ENCODE results near the gene CHERP. TPM values are rescaled to one million over a fixed set of nuclear protein-coding genes. Genes with fewer than 3 reads are reported as not detected.

Gene CHERP
- total RNA-seq, 1 experiment from 2014 or later, result 13.4 TPM

- H3K4me2 ChIP-seq (ENCODE audit: low read length), result no peak overlapping the region
- H3F3A ChIP-seq (ENCODE audit: low read length, unreplicated experiment), result peaks cover 4% of the 10 kb centered on the region
- H3K9me3 ChIP-seq (ENCODE audit: low read length), result no peaks in the 10 kb centered on the region
- ATAC-seq (no peak), DNase-seq (no peak)
- no peak overlapping the region for H2AFZ ChIP-seq (ENCODE audit: low read length)
- H3K9ac ChIP-seq (ENCODE audit: low read length), result no peak overlapping the region
- H3K36me3 ChIP-seq (ENCODE audit: low read depth, low read length), result peaks cover 66% of the 10 kb centered on the region
- TF ChIP-seq EZH2 (IDR thresholded peaks at IDR 0.05; ENCODE audit: low read length, unreplicated experiment), result no peak
- no peak for TF ChIP-seq CTCF (conservative IDR thresholded peaks at IDR 0.05; ENCODE audit: low read depth, low read length)
- TF ChIP-seq EZH2phosphoT487 (IDR thresholded peaks at IDR 0.05; ENCODE audit: borderline replicate concordance, low read length), result no peak
- H3K27ac ChIP-seq (ENCODE audit: low read length), result no peak overlapping the region
- no peak overlapping the region for H3K4me3 ChIP-seq (ENCODE audit: low read length)
- H3K27me3 ChIP-seq (ENCODE audit: low read length), result no peaks in the 10 kb centered on the region
- BruUV-seq (replicated peaks), result no TSS peak
- H4K20me1 ChIP-seq (ENCODE audit: low read length), result peaks cover 8% of the 10 kb centered on the region; the same call in 1 of the 2 replicates
- no peaks in the 10 kb centered on the region for H3K9me2 ChIP-seq (replicated peaks; ENCODE audit: low read length)
- H3K79me2 ChIP-seq (ENCODE audit: low read length), result no peaks in the 10 kb centered on the region
- POLR2A ChIA-PET (ENCODE audit: unreplicated experiment), result no interaction called here
- no peaks in the 10 kb centered on the region for H3K4me1 ChIP-seq (ENCODE audit: insufficient read depth, low read length)
- intact Hi-C loops (cut with micrococcal nuclease), result no loop called here
- CTCF ChIA-PET, result no interaction called here
Observed at GRCh38 chr19:16520986-16521624, 21.1 kb downstream of the CHERP start.

- H3K4me2 ChIP-seq (ENCODE audit: low read length), result no peak overlapping the region
- TF ChIP-seq EZH2phosphoT487 (IDR thresholded peaks at IDR 0.05; ENCODE audit: borderline replicate concordance, low read length) (no peak), EZH2 (IDR thresholded peaks at IDR 0.05; ENCODE audit: low read length, unreplicated experiment) (no peak), CTCF (conservative IDR thresholded peaks at IDR 0.05; ENCODE audit: low read depth, low read length) (no peak)
- H3K4me3 ChIP-seq (ENCODE audit: low read length), result no peak overlapping the region
- ChIA-PET POLR2A (ENCODE audit: unreplicated experiment) (no interaction called here), CTCF (no interaction called here)
- no TSS peak for BruUV-seq (replicated peaks)
- peaks cover 4% of the 10 kb centered on the region for H3F3A ChIP-seq (ENCODE audit: low read length, unreplicated experiment)
- H3K9me2 ChIP-seq (replicated peaks; ENCODE audit: low read length), result no peaks in the 10 kb centered on the region
- no peaks in the 10 kb centered on the region for H3K9me3 ChIP-seq (ENCODE audit: low read length)
- H2AFZ ChIP-seq (ENCODE audit: low read length), result no peak overlapping the region
- H3K4me1 ChIP-seq (ENCODE audit: insufficient read depth, low read length), result no peaks in the 10 kb centered on the region
- ATAC-seq (no peak), DNase-seq (no peak)
- H3K36me3 ChIP-seq (ENCODE audit: low read depth, low read length), result peaks cover 63% of the 10 kb centered on the region
- H4K20me1 ChIP-seq (ENCODE audit: low read length), result peaks cover 8% of the 10 kb centered on the region; the same call in 1 of the 2 replicates
- no peak overlapping the region for H3K27ac ChIP-seq (ENCODE audit: low read length)
- no peak overlapping the region for H3K9ac ChIP-seq (ENCODE audit: low read length)
- no peaks in the 10 kb centered on the region for H3K27me3 ChIP-seq (ENCODE audit: low read length)
- intact Hi-C loops (cut with micrococcal nuclease), result no loop called here
- no peaks in the 10 kb centered on the region for H3K79me2 ChIP-seq (ENCODE audit: low read length)
Observed at GRCh38 chr19:16520074-16520973, 21.9 kb downstream of the CHERP start.

Data from PC-3 (cell line).